Measurements from ENCODE around the gene NDUFA11.

DNA sequence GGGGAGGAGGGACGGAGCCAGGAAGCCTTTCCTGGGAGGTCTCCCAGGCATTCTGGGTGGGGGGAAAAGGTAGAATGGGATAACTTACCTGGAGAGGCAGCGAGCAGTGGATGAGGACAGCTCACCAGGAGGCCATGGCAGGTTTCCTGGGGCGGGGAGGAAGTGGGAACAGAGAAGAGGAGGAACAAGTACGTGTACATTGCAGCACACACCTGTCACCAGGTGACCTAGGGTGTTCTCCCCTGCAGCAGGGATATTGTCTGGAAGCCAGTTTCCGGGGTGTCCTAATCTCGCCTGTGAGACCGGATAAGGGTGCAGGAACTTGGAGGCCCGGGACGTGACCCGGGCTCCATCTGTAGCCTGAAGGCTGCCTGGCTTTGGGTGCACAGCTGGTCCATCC, 52.3 kb downstream of the NDUFA11 start, which contains the start of gene FUT3:
- TF ChIP-seq CTCF (IDR thresholded peaks at IDR 0.05) (no peak), POLR2A (IDR thresholded peaks at IDR 0.05) (no peak)

All from lower leg skin (tissue), 3 donors.